BE2C (cell line): ENCODE data around the gene RAB34.

ENCODE experiments used
- DNase-seq: peaks from one replicate; pipeline ENCODE4 v3.0.0-alpha.2; 2020
- H3K27me3 ChIP-seq: fragments of 250-450 bp; sonication (Bioruptor Pico); 2 replicates; pipeline ENCODE4 v1.5.1; 2020; ENCODE audit warnings: mild to moderate bottlenecking
- H3K36me3 ChIP-seq: fragments of 250-450 bp; sonication (Bioruptor Pico); 2 replicates; pipeline ENCODE4 v1.5.1; 2020; ENCODE audit warnings: mild to moderate bottlenecking
- H3K4me1 ChIP-seq: fragments of 250-450 bp; sonication (Bioruptor Pico); 2 replicates; pipeline ENCODE4 v1.5.1; 2020
- H3K4me3 ChIP-seq: 2 replicates; pipeline ENCODE4 v1.5.1; 2011; ENCODE audit warnings: low read depth, low read length
- H3K9me3 ChIP-seq: fragments of 250-450 bp; sonication (Bioruptor Pico); 2 replicates; pipeline ENCODE4 v1.5.1; 2020
- CTCF ChIP-seq: IDR thresholded peaks from 2 replicates; pipeline ENCODE4 v1.5.1; 2012; ENCODE audit warnings: mild to moderate bottlenecking, low read depth, low read length

RAB34 gene

GRCh38 chr17:28716740-28717577, 709 bp downstream of the RAB34 start:
- DNase-seq: no peak
- Histone ChIP-seq H3K9me3 (no peaks in the 10 kb centered on the region), H3K4me1 (no peaks in the 10 kb centered on the region), H3K27me3 (no peaks in the 10 kb centered on the region), H3K36me3 (peaks cover 21% of the 10 kb centered on the region), H3K4me3 (no peak overlapping the region)
- no peak for TF ChIP-seq CTCF

GRCh38 chr17:28715217-28715616, 2.5 kb downstream of the RAB34 start:
- Histone ChIP-seq H3K4me1 (no peaks in the 10 kb centered on the region), H3K27me3 (no peaks in the 10 kb centered on the region), H3K9me3 (no peaks in the 10 kb centered on the region), H3K4me3 (no peak overlapping the region), H3K36me3 (peaks cover 4% of the 10 kb centered on the region)
- no peak for DNase-seq
- TF ChIP-seq CTCF: no peak

DNA sequence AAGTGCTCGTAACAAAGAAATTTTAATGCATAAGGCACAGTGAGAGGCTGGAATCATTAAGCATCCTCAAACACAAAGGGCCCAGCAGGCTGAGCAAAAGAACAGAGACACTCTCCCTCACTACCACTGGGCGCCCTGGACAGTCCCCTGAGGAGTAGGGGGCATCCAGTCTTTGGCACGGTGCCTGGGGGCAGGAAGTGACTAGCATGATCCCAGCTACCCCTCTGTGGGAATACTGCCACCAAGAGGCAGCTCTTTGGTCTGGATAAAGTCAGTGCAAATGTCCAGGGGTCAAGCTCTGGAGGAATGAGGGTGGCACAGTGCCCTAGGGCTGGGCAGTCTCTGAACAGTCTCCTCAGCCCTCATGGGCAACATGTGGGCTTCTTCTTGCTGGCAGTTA, 3.4 kb downstream of the RAB34 start:
- DNase-seq: no peak
- no peaks in the 10 kb centered on the region for H3K9me3 ChIP-seq
- H3K4me1 ChIP-seq: no peaks in the 10 kb centered on the region
- no peaks in the 10 kb centered on the region for H3K27me3 ChIP-seq
- TF ChIP-seq CTCF: no peak
- H3K4me3 ChIP-seq: no peak overlapping the region
- no peaks in the 10 kb centered on the region for H3K36me3 ChIP-seq

DNA sequence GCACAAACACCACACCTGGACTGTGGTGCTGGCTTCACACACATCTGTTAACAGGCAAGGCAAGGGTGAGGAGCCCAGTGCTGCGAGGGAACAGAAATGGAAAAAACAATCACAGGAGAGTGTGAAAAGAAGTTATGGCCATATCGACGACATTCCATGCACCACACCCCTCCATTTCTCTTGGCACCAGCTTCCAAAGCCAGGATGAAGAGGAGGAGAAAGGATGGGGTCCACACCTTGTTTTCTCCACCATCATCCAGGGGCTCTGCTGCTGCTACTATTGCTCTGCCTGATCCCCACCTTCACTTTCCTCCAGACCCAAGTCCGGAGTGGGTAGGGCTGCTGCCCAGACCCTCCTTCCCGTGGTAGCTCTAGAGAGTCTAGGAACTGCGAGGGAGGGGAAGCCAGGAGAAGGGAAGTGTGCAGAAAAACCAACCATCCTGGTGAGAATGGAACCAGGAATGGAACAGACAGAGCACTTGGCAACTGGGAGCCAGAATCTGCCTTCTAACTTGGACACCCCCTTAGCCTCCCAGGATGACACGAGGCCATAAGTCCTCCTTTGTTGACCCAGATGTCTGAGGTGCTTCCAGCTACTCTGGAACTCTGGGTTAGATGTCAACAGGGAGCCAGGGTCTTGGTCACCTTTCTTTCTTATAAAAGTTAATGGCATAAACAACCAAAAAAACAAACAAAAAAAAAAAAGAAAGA, 4.8 kb downstream of the RAB34 start:
- H3K36me3 ChIP-seq: no peaks in the 10 kb centered on the region
- DNase-seq: no peak
- H3K4me1 ChIP-seq: no peaks in the 10 kb centered on the region
- TF ChIP-seq CTCF: no peak
- H3K9me3 ChIP-seq: no peaks in the 10 kb centered on the region
- H3K27me3 ChIP-seq: no peaks in the 10 kb centered on the region
- no peak overlapping the region for H3K4me3 ChIP-seq

DNA sequence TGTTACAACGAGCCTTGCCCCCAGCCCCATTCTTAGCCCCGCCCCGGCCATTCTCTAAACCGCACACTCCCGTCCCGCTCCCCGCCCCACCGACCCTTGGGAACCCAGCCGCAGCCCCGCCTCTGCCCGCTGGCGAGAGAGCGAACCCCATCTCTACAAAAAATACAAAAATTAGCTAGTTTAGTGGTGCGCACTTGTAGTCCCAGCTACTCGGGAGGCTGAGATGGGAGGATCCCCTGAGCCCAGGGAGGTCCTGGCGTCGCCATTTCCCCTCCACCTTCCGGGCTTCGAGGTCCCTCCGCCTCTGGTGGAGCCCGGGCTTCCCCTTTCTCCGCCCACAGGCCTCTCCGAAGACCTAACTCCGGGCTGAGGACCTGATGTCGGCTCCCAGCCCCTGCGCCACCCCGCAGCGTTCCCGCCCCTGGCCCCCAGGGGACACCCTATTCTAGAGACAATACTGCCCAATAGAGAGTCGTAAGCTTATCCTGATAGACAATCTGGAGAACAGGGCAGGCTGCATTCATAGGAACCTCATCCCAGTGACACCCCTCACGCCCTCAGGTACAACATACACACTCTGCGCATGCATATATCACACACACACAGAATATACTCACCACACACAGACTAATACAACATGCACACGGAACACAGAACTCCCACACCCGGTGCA, 5.5 kb downstream of the RAB34 start:
- no peaks in the 10 kb centered on the region for H3K36me3 ChIP-seq
- H3K4me3 ChIP-seq: no peak overlapping the region
- no peak for DNase-seq
- no peaks in the 10 kb centered on the region for H3K27me3 ChIP-seq
- no peaks in the 10 kb centered on the region for H3K9me3 ChIP-seq
- TF ChIP-seq CTCF: no peak
- no peaks in the 10 kb centered on the region for H3K4me1 ChIP-seq
